H9 (cell line): ENCODE data around the gene XRCC3. TPM values are rescaled to one million over a fixed set of nuclear protein-coding genes. Genes with fewer than 3 reads are reported as not detected.

ENCODE experiments used
- DNase-seq: peaks from one replicate; pipeline ENCODE4 v3.0.0-alpha.2; 2017
- H2AFZ ChIP-seq: one replicate; pipeline ENCODE4 v1.6.1; 2013; ENCODE audit warnings: mild to moderate bottlenecking, low read length, control low read depth, moderate library complexity
- H2AK5ac ChIP-seq: 2 replicates; pipeline ENCODE4 v1.6.1; 2013; ENCODE audit warnings: low read length, control low read depth, mixed read lengths; ENCODE audit not compliant: insufficient read length
- H2BK120ac ChIP-seq: one replicate; pipeline ENCODE4 v1.6.1; 2013; ENCODE audit warnings: low read depth, mild to moderate bottlenecking, low read length, control low read depth, inconsistent platforms; ENCODE audit not compliant: poor library complexity, severe bottlenecking
- H2BK12ac ChIP-seq: 2 replicates; pipeline ENCODE4 v1.6.1; 2013; ENCODE audit warnings: low read length, control low read depth, mixed read lengths, low read depth; ENCODE audit not compliant: insufficient read length
- H2BK15ac ChIP-seq: 2 replicates; pipeline ENCODE4 v1.6.1; 2013; ENCODE audit warnings: low read depth, low read length, control low read depth
- H2BK20ac ChIP-seq: one replicate; pipeline ENCODE4 v1.6.1; 2013; ENCODE audit warnings: low read depth, mild to moderate bottlenecking, low read length, control low read depth, inconsistent platforms; ENCODE audit not compliant: poor library complexity, severe bottlenecking
- H2BK5ac ChIP-seq: 2 replicates; pipeline ENCODE4 v1.6.1; 2013; ENCODE audit warnings: low read length, control low read depth, mixed read lengths; ENCODE audit not compliant: insufficient read length
- H3K14ac ChIP-seq: 2 replicates; pipeline ENCODE4 v1.6.1; 2013; ENCODE audit warnings: low read length, control low read depth; ENCODE audit not compliant: insufficient read depth
- H3K18ac ChIP-seq: 2 replicates; pipeline ENCODE4 v1.6.1; 2013; ENCODE audit warnings: low read depth, mild to moderate bottlenecking, mixed read lengths, low read length, control low read depth; ENCODE audit not compliant: insufficient read length
- H3K23ac ChIP-seq: 2 replicates; pipeline ENCODE4 v1.6.1; 2013; ENCODE audit warnings: low read length, control low read depth, mixed read lengths, low read depth; ENCODE audit not compliant: insufficient read length
- H3K23me2 ChIP-seq: 2 replicates; pipeline ENCODE4 v1.6.1; 2013; ENCODE audit warnings: low read depth, mild to moderate bottlenecking, mixed read lengths, low read length, control low read depth; ENCODE audit not compliant: insufficient read length, poor library complexity, severe bottlenecking
- H3K27ac ChIP-seq: 2 replicates; pipeline ENCODE4 v1.5.1; 2013; ENCODE audit warnings: low read length, control low read depth, mixed read lengths, low read depth; ENCODE audit not compliant: insufficient read length
- H3K27me3 ChIP-seq: 2 replicates; pipeline ENCODE4 v1.6.1; 2013; ENCODE audit warnings: low read length, control low read depth, inconsistent platforms; ENCODE audit not compliant: insufficient read depth
- H3K4ac ChIP-seq: 2 replicates; pipeline ENCODE4 v1.6.1; 2013; ENCODE audit warnings: low read depth, mild to moderate bottlenecking, control low read depth, inconsistent platforms, low read length, moderate library complexity
- H3K4me1 ChIP-seq: 2 replicates; pipeline ENCODE4 v1.6.1; 2013; ENCODE audit warnings: low read length, control low read depth, inconsistent platforms; ENCODE audit not compliant: insufficient read depth
- H3K4me2 ChIP-seq: 2 replicates; pipeline ENCODE4 v1.6.1; 2013; ENCODE audit warnings: low read length, control low read depth, mixed read lengths; ENCODE audit not compliant: insufficient read length, insufficient read depth
- H3K56ac ChIP-seq: 2 replicates; pipeline ENCODE4 v1.6.1; 2013; ENCODE audit warnings: low read depth, mild to moderate bottlenecking, mixed read lengths, low read length, control low read depth; ENCODE audit not compliant: insufficient read length
- H3K79me1 ChIP-seq: 2 replicates; pipeline ENCODE4 v1.6.1; 2013; ENCODE audit warnings: low read depth, mild to moderate bottlenecking, moderate library complexity, low read length, control low read depth, inconsistent platforms; ENCODE audit not compliant: insufficient read depth, poor library complexity, severe bottlenecking
- H3K79me2 ChIP-seq: 2 replicates; pipeline ENCODE4 v1.6.1; 2013; ENCODE audit warnings: low read length, control low read depth, inconsistent platforms; ENCODE audit not compliant: insufficient read depth
- H3K9ac ChIP-seq: 2 replicates; pipeline ENCODE4 v1.6.1; 2013; ENCODE audit warnings: low read length, control low read depth, mixed read lengths; ENCODE audit not compliant: insufficient read length; ENCODE audit errors: extremely low read depth
- H3K9me3 ChIP-seq: one replicate; pipeline ENCODE4 v1.6.1; 2013; ENCODE audit warnings: low read depth, low read length, inconsistent platforms; ENCODE audit not compliant: control insufficient read depth
- H3T11ph ChIP-seq: one replicate; pipeline ENCODE4 v1.6.1; 2013; ENCODE audit warnings: mild to moderate bottlenecking, low read length, control low read depth, inconsistent platforms
- H4K20me1 ChIP-seq: one replicate; pipeline ENCODE4 v1.6.1; 2013; ENCODE audit not compliant: control insufficient read depth, insufficient read length, insufficient read depth
- H4K5ac ChIP-seq: 2 replicates; pipeline ENCODE4 v1.6.1; 2013; ENCODE audit warnings: low read depth, mild to moderate bottlenecking, mixed read lengths, low read length, control low read depth; ENCODE audit not compliant: insufficient read length
- H4K8ac ChIP-seq: replicated peaks from 2 replicates; pipeline ENCODE4 v1.6.1; 2013; ENCODE audit warnings: low read length, control low read depth, mixed read lengths, low read depth; ENCODE audit not compliant: insufficient read length
- H4K91ac ChIP-seq: 2 replicates; pipeline ENCODE4 v1.6.1; 2013; ENCODE audit warnings: low read depth, mild to moderate bottlenecking, moderate library complexity, mixed read lengths, low read length, control low read depth; ENCODE audit not compliant: insufficient read length
- H3K27ac Mint-ChIP-seq, 3 experiments: 2 replicates in 2 of 3; 3 replicates in 1 of 3; pipeline ENCODE4 v1.8.0; 2020 to 2021; ENCODE audit warnings: mixed read lengths in 3 of 3, mild to moderate bottlenecking in 1 of 3, moderate library complexity in 1 of 3
- H3K27me3 Mint-ChIP-seq: 2 replicates; pipeline ENCODE4 v1.8.0; 2021; ENCODE audit warnings: low read depth, mild to moderate bottlenecking, moderate library complexity, mixed read lengths
- H3K36me3 Mint-ChIP-seq, 3 experiments: 2 replicates in 2 of 3; 3 replicates in 1 of 3; pipeline ENCODE4 v1.8.0; 2020 to 2021; ENCODE audit warnings: low read depth in 3 of 3, mixed read lengths in 3 of 3; ENCODE audit not compliant: insufficient read depth in 1 of 3
- H3K4me1 Mint-ChIP-seq, 2 experiments: 2 replicates each; pipeline ENCODE4 v1.8.0; 2020; ENCODE audit warnings: mixed read lengths in 2 of 2
- H3K4me3 Mint-ChIP-seq, 2 experiments: 2 replicates in 1 of 2; 3 replicates in 1 of 2; pipeline ENCODE4 v1.8.0; 2020 to 2021; ENCODE audit warnings: mild to moderate bottlenecking in 2 of 2, mixed read lengths in 2 of 2, moderate library complexity in 1 of 2
- H3K9me3 Mint-ChIP-seq, 2 experiments: 2 replicates in 1 of 2; 3 replicates in 1 of 2; pipeline ENCODE4 v1.8.0; 2020; ENCODE audit warnings: mild to moderate bottlenecking in 2 of 2, mixed read lengths in 2 of 2, moderate library complexity in 1 of 2
- CTCF ChIP-seq: fragments of 200-600 bp; sonication (generic); conservative IDR thresholded peaks from 3 replicates; pipeline ENCODE4 v1.8.0; 2021; ENCODE audit warnings: antibody characterized with exemption, mild to moderate bottlenecking
- WGBS: extraction: QIAGEN DNeasy Blood & Tissue Kit; methylation state at CpG from one replicate; pipeline ENCODE4 v1.1.7; 2013; ENCODE audit warnings: missing lambda C conversion rate, low lambda C conversion rate, mixed read lengths; ENCODE audit not compliant: insufficient read length; ENCODE audit errors: extremely low coverage; 5-methylcytosine and 5-hydroxymethylcytosine counted together
- total RNA-seq: library from RNA; stranded (reverse); gene quantifications from 2 replicates; pipeline ENCODE4 v1.2.1, GENCODE V29; 2021

The XRCC3 gene
- total RNA-seq, 1 experiment from 2014 or later: 45.3 TPM

GRCh38 chr14:103726474-103726873, 11.2 kb upstream of the XRCC3 start:
- Histone ChIP-seq H3K9ac (no peak overlapping the region), H4K8ac (no peak overlapping the region), H3K23ac (no peak overlapping the region), H4K91ac (no peak overlapping the region), H2BK12ac (no peak overlapping the region), H2BK5ac (no peak overlapping the region), H2BK15ac (no peak overlapping the region), H3K4me2 (no peak overlapping the region), H3K56ac (no peak overlapping the region), H3K79me1 (peaks cover 7% of the 10 kb centered on the region), H3K27me3 (no peaks in the 10 kb centered on the region), H2AK5ac (no peak overlapping the region), H2BK120ac (no peak overlapping the region), H2AFZ (no peak overlapping the region), H3K23me2 (no peaks in the 10 kb centered on the region), H3K9me3 (no peaks in the 10 kb centered on the region), H3K4me1 (no peaks in the 10 kb centered on the region), H4K20me1 (no peaks in the 10 kb centered on the region), H3K79me2 (no peaks in the 10 kb centered on the region), H3K18ac (no peak overlapping the region), H4K5ac (no peak overlapping the region), H3K27ac (no peak overlapping the region), H3K14ac (no peak overlapping the region), H3K4ac (no peak overlapping the region), H3T11ph (no peak overlapping the region), H2BK20ac (no peak overlapping the region)
- TF ChIP-seq CTCF: no peak
- H3K36me3 Mint-ChIP-seq: peaks cover 2 to 22% (median 21%) of the 10 kb centered on the region in 3 experiments; a peak in 5 of 7 replicates
- WGBS: no CpG with 5 or more reads among the region's 18 CpGs
- H3K27ac Mint-ChIP-seq: no peak overlapping the region; a peak in 2 of 7 replicates
- no peaks in the 10 kb centered on the region for H3K27me3 Mint-ChIP-seq
- 0 out of 4 replicates have a peak, but pooled peaks cover 0 to 2% of the 10 kb centered on the region in 2 experiments for H3K4me1 Mint-ChIP-seq
- H3K4me3 Mint-ChIP-seq: no peak overlapping the region
- DNase-seq: no peak
- no peaks in the 10 kb centered on the region for H3K9me3 Mint-ChIP-seq
